Body of pancreas (tissue), 4 donors: ENCODE data around the gene NTMT1.
A peak's percentile ranks its signal among the peaks of the same experiment; 100 is the strongest.

Experiments
- POLR2A ChIP-seq, 3 donors: fragments of 450-650 bp; IDR thresholded peaks; one replicate each; pipeline ENCODE4 v1.6.1; 2016; ENCODE audit warnings: antibody characterized with exemption in 3 of 3, mild to moderate bottlenecking in 2 of 3
- TF ChIP-seq, protein P1 (sequence below), 7 experiments: fragments of 450-650 bp in 4 of 7; fragments of 200-600 bp in 3 of 7; sonication (generic) in 3 of 7; IDR thresholded peaks; one replicate each; pipeline ENCODE4 v1.5.1; 2016 to 2019; ENCODE audit warnings: antibody characterized with exemption in 7 of 7

DNA sequence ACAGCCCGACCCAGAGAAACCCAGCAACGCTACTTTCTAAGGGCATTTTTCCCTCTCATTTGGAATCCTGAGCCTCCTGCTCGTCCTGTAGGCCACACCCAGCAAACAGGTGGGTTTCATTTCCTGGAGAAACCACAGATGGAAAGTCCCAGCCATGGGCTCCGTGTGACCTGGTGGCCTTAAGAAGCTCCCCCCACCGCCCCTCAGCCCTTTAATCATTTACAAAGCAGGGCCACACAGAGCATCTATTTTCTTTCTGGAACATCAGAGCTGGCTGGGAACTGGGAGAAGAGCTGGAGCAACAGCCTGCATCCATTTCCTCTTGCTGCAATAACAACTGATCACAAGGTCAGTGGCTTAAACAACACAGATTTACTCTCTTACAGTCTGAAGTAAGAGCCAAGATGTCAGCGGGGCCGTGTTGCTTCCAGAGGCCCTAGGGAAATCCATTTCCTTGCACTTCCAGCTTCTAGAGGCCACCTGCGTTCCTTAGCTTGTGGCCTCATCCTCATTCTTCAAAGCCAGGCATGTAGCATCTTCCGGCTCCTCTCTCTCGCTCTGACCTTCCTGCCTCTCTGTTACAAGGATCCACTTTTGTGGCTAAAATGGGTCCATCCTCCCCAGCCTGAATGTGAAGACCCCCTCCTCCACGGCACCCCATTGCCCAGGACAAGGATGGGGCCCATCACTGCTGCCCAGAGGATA, 45.6 kb upstream of the NTMT1 start:
- TF ChIP-seq, protein P1, sequence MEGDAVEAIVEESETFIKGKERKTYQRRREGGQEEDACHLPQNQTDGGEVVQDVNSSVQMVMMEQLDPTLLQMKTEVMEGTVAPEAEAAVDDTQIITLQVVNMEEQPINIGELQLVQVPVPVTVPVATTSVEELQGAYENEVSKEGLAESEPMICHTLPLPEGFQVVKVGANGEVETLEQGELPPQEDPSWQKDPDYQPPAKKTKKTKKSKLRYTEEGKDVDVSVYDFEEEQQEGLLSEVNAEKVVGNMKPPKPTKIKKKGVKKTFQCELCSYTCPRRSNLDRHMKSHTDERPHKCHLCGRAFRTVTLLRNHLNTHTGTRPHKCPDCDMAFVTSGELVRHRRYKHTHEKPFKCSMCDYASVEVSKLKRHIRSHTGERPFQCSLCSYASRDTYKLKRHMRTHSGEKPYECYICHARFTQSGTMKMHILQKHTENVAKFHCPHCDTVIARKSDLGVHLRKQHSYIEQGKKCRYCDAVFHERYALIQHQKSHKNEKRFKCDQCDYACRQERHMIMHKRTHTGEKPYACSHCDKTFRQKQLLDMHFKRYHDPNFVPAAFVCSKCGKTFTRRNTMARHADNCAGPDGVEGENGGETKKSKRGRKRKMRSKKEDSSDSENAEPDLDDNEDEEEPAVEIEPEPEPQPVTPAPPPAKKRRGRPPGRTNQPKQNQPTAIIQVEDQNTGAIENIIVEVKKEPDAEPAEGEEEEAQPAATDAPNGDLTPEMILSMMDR (IDR thresholded peaks at IDR 0.05), result no peak
- TF ChIP-seq POLR2A (IDR thresholded peaks at IDR 0.05), result peak in 1 of 3 donors; percentile 4
